ENCODE measurements around the gene GLUD1. TPM values are rescaled to one million over a fixed set of nuclear protein-coding genes. Genes with fewer than 3 reads are reported as not detected.
"Not testable (repeated sequence)": the region's sequence is repeated elsewhere in the genome, so short reads cannot be mapped to it uniquely, and the experiment has no call there.

Gene GLUD1
- total RNA-seq, 1 donor from 2014 or later, result 181 TPM

DNA sequence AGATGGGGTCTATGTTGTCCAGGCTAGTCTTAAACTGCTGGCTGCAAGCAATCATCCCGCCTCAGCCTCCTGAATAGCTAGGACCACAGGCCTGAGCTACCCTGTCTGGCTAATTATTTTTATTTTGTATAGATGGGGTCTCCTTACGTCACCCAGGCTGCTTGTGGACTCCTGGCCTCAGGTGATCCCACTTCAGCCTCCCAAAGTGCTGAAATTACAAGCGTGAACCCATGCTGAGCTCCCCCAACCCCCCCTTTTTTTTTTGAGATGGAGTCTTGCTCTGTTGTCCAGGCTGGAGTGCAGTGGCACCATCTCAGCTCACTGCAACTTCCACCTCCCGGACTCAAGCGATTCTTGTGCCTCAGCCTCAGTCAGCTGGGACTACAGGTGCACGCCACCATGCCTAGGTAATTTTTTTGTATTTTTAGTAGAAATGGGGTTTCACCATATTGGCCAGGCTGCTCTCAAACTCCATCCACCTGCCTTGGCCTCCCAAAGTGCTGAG is 49.2 kb downstream of the GLUD1 start:
- Histone ChIP-seq H3K27ac (no peak overlapping the region), H3K4me2 (no peak overlapping the region), H3K9ac (no peak overlapping the region), H3K4me3 (no peak overlapping the region), H3K9me3 (ENCODE audit: low read depth) (no peaks in the 10 kb centered on the region), H2AFZ (replicated peaks) (no peak overlapping the region), H3K36me3 (no peaks in the 10 kb centered on the region), H4K20me1 (ENCODE audit: low read depth) (no peaks in the 10 kb centered on the region), H3F3A (ENCODE audit: low read depth) (no peaks in the 10 kb centered on the region), H3K27me3 (no peaks in the 10 kb centered on the region), H3K79me2 (ENCODE audit: low read depth) (no peaks in the 10 kb centered on the region), H3K4me1 (no peaks in the 10 kb centered on the region)
- no peak for TF ChIP-seq EZH2phosphoT487 (IDR thresholded peaks at IDR 0.05)
- TF ChIP-seq CTCF (IDR thresholded peaks at IDR 0.05), result no peak
- no peak for TF ChIP-seq EZH2 (IDR thresholded peaks at IDR 0.05)
- Mint-ChIP-seq H3K9me3 (no peaks in the 10 kb centered on the region), H3K4me3 (no peak overlapping the region), H3K4me1 (no peaks in the 10 kb centered on the region), H3K36me3 (peaks cover 10% of the 10 kb centered on the region), H3K27me3 (ENCODE audit: insufficient read depth, low read depth) (peaks cover 3% of the 10 kb centered on the region), H3K27ac (no peak overlapping the region)
- DNase-seq (ENCODE audit: low spot score), result no peak

- not testable (repeated sequence) for H3K79me2 ChIP-seq (ENCODE audit: low read depth); H3K36me3 ChIP-seq; H3K4me1 ChIP-seq; H3K27ac Mint-ChIP-seq; H3K27me3 ChIP-seq; H3K4me2 ChIP-seq; H3K27me3 Mint-ChIP-seq (ENCODE audit: insufficient read depth, low read depth); H4K20me1 ChIP-seq (ENCODE audit: low read depth); H3K4me3 Mint-ChIP-seq; H3F3A ChIP-seq (ENCODE audit: low read depth); H3K9me3 Mint-ChIP-seq; H3K4me3 ChIP-seq; DNase-seq (ENCODE audit: low spot score); H3K9me3 ChIP-seq (ENCODE audit: low read depth); H3K36me3 Mint-ChIP-seq; H3K9ac ChIP-seq; H3K4me1 Mint-ChIP-seq; H2AFZ ChIP-seq (replicated peaks); H3K27ac ChIP-seq
These were observed 51.1 kb downstream of the GLUD1 start for GRCh38 chr10:87043579-87043978.

DNA sequence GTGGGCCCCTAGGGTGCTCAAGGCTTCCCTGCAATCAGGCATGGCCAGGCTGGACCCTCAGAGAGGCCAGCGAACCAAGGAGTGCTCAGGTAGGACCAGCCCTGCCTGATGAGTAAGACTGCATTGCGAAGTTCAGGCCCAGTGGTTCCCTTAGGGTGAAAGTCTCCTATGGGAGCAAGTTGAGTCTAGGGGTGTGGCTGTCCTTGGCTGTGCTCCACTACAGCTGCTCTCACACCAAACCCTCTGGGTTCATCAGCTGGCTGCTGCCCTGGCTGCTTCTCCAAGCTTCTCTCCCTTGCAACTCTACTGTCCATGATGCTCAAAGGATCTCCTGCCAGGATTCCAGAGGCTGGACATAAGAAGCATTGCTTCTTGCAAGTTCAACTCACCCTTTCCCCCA is 55.9 kb downstream of the GLUD1 start:
- Histone ChIP-seq H3K9me3 (ENCODE audit: low read depth) (no peaks in the 10 kb centered on the region), H3K36me3 (no peaks in the 10 kb centered on the region), H3F3A (ENCODE audit: low read depth) (no peaks in the 10 kb centered on the region), H3K27ac (no peak overlapping the region), H3K79me2 (ENCODE audit: low read depth) (no peaks in the 10 kb centered on the region), H3K4me2 (no peak overlapping the region), H3K9ac (no peak overlapping the region), H4K20me1 (ENCODE audit: low read depth) (no peaks in the 10 kb centered on the region), H2AFZ (replicated peaks) (no peak overlapping the region), H3K4me3 (no peak overlapping the region), H3K4me1 (no peaks in the 10 kb centered on the region), H3K27me3 (no peaks in the 10 kb centered on the region)
- H3K4me3 Mint-ChIP-seq, result no peak overlapping the region
- TF ChIP-seq CTCF (IDR thresholded peaks at IDR 0.05), result no peak
- no peak for TF ChIP-seq EZH2 (IDR thresholded peaks at IDR 0.05)
- H3K27me3 Mint-ChIP-seq (ENCODE audit: insufficient read depth, low read depth), result peaks cover 5% of the 10 kb centered on the region
- no peaks in the 10 kb centered on the region for H3K9me3 Mint-ChIP-seq
- no peaks in the 10 kb centered on the region for H3K36me3 Mint-ChIP-seq
- no peak overlapping the region for H3K27ac Mint-ChIP-seq
- no peaks in the 10 kb centered on the region for H3K4me1 Mint-ChIP-seq
- no peak for DNase-seq (ENCODE audit: low spot score)

DNA sequence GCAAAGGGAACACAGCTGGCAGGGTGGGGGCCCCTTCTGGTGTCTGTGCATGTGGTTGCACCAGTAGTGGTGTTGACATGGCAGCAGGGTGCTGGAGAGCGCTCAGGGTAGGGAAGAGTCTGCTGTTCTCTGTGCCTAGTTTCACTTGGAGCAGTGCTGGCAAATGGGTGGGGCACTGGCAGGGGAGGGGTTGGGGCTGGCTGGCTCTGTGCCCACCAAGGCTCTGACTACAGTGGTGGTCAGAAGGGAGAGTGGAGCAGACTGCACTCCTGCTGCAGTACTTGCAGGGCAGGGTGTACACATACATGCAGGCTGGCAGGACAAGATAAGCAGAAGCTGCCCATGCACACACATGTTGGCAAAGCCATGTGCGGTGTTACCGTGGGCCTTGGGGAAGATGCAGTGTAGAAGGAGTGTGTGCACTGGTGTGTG is 56.3 kb downstream of the GLUD1 start:
- no peak overlapping the region for H3K27ac Mint-ChIP-seq
- Histone ChIP-seq H3K27me3 (no peaks in the 10 kb centered on the region), H3K4me1 (no peaks in the 10 kb centered on the region), H3K4me3 (no peak overlapping the region), H3K27ac (no peak overlapping the region), H2AFZ (replicated peaks) (no peak overlapping the region), H3K36me3 (no peaks in the 10 kb centered on the region), H4K20me1 (ENCODE audit: low read depth) (no peaks in the 10 kb centered on the region), H3F3A (ENCODE audit: low read depth) (no peaks in the 10 kb centered on the region), H3K9me3 (ENCODE audit: low read depth) (no peaks in the 10 kb centered on the region), H3K9ac (no peak overlapping the region), H3K79me2 (ENCODE audit: low read depth) (no peaks in the 10 kb centered on the region), H3K4me2 (no peak overlapping the region)
- no peaks in the 10 kb centered on the region for H3K4me1 Mint-ChIP-seq
- H3K27me3 Mint-ChIP-seq (ENCODE audit: insufficient read depth, low read depth), result peaks cover 3% of the 10 kb centered on the region
- no peak overlapping the region for H3K4me3 Mint-ChIP-seq
- TF ChIP-seq CTCF (IDR thresholded peaks at IDR 0.05) (no peak), EZH2 (IDR thresholded peaks at IDR 0.05) (no peak), EZH2phosphoT487 (IDR thresholded peaks at IDR 0.05) (no peak)
- H3K36me3 Mint-ChIP-seq, result no peaks in the 10 kb centered on the region
- no peaks in the 10 kb centered on the region for H3K9me3 Mint-ChIP-seq
- no peak for DNase-seq (ENCODE audit: low spot score)

All from neural progenitor cell (in vitro differentiated cells).